Stimulated activated CD8-positive, alpha-beta memory T cell treated with anti-CD3 and anti-CD28 coated beads, Interleukin-7, amount 100 ng/mL, for 4 hours (primary cell): ENCODE results near the gene HOOK2.
"Not testable (repeated sequence)": the region's sequence is repeated elsewhere in the genome, so short reads cannot be mapped to it uniquely, and the experiment has no call there.

Source experiments
- DNase-seq, 2 donors: peaks; one replicate each; pipeline ENCODE4 v3.0.0-alpha.2; 2020; ENCODE audit warnings: low read depth in 2 of 2

The HOOK2 gene

DNA sequence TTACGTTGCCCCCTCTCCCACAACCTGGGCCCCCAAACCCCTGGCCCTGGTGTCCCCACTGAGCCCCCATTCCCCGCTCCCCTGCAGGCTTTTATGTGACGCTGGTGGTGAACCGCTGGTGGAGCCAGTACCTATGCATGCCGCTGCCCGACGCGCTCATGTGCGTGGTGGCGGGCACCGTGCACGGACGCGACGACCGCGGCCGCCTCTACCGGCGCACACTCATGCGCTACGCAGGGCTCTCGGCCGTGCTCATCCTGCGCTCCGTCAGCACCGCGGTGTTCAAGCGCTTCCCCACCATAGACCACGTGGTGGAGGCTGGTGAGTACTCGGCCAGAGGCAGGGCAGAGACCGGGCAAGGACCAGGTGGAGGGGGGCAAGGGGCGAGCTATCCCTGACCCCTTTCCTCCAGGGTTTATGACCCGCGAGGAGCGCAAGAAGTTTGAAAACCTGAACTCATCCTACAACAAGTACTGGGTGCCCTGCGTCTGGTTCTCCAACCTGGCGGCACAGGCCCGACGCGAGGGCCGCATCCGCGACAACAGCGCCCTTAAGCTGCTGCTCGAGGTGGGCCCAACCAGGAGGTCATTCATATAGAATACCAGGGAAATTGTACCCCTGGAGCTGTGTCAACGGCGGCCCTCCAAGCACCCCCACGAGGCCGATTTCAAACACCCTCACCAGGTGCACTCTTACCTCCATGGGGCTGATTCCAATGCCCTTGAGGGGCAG lies 20.7 kb downstream of the HOOK2 start:
- DNase-seq = no peak

DNA sequence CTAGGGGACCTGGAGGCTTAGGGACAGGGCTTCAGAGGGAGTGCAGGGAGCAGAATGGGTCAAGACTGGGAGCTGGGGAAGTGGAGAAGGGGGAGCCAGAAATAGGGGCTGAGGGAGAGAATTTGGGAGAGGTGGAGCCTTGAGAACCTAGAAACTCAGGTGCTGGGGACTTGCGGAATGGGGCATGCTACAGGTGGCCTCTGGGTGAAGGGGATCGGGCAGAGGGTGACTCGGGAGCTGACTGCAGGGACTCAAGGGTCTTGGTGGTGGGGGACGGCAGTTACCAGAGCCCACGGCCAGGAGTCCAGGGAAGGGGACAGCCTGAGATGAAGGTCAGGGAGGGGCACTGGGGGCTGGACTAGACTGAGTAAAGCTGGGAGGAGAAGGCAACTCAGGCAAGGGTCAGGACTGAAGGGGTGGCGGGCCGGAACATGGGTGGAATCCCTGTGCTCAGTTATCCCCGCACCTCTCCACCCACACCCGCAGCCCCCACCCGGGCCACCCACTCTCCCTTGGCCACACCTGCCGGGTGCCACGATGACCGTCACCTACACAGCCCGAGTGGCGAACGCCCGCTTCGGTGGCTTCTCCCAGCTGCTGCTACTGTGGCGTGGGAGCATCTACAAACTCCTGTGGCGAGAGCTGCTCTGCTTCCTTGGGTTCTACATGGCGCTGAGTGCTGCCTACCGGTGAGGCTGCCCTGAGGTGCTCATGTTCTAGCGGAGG lies 23.1 kb downstream of the HOOK2 start:
- no peak for DNase-seq

DNA sequence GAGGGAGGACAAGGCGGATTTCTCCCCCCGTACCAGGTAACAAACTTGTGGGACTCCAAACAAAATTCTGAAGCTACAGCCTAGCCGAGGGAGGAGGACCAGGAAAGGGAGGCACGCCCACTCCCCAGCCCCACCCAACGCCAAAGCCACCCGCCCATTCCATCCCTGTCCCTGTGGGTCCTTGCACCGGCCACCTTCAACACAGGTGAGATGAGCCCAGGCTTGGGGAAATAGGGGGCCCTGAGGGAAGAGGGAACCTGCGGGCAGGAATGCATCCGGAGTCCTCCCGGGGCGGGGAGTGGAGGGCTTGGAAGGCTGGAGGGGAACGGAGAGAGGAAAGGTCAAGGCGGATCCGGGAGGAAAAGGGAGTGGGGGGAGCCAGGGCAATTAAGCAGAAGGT lies 23.7 kb downstream of the HOOK2 start, which contains the start of gene BEST2:
BEST2 (plus strand) TSS at position 157 of the 400 bp plus-strand sequence. CDS start 802 bp downstream, outside the sequence.
- DNase-seq = no peak

DNA sequence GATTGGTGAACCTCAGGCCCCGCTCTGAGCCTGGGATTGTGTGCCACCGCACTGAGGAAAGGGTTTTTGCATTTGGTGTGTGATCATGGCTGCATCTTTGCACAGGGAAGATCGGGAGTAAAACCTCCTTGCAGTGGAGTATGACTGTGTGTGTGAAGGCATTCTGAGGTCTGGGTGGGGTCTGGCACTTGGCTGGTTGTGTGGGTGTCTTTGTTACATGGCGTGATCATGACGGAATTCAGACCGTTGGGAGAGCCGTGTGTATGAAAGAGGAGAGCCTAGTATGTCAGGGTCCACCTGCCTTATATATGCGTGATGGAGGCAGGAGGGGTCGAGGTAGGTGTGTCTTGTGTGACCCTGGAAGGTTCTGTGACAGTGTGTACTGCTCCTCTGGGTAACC lies 24.5 kb downstream of the HOOK2 start:
- DNase-seq = no peak

DNA sequence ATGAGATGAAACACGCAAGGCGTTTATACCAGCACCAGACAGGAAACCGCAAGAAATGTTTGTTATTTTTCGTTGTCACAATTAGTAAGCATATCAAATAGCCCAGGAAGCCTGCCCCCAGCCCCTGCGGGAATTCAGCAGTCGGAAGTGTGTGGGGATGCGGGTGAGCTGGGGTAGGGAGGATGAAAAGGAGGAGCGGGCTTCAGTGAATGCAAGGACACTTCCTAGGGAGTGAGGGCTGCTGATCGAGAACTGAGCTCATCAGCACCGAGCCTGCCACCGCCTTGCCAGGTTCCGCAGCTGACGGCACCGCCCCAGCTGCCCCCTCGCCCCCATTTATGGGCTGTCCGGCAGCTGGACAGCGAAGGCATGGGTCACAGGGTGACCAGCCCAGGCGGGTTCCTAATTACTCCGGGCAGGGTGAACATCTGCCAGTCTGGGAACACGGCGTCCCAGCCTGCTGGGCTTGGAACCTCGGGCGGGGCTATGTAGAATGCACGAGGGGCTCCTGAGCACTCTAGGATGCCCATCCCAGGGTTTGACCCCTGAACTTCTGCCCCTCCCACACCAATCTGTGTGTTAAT lies 25.3 kb downstream of the HOOK2 start:
- DNase-seq = no peak

DNA sequence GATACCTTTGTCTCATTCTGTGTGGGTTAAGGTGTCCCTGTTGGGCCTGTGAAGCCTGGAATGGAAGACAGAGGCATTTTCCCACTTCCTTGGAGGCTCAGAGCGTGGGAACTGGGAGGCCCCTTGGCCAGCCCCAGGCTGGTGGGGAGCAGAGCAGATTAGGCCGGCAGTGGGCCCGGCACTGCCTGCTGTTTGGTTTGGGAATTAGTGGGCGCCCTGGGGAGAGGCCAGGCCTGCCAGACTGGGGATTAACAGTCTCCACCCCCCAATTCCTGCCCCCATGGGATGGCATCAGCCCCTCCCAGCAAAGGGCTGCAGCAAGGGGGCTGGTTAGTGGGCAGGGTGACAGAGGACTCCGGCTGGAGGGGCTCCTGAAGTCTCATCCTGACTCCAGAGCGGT lies 26.9 kb downstream of the HOOK2 start:
- DNase-seq = no peak

DNA sequence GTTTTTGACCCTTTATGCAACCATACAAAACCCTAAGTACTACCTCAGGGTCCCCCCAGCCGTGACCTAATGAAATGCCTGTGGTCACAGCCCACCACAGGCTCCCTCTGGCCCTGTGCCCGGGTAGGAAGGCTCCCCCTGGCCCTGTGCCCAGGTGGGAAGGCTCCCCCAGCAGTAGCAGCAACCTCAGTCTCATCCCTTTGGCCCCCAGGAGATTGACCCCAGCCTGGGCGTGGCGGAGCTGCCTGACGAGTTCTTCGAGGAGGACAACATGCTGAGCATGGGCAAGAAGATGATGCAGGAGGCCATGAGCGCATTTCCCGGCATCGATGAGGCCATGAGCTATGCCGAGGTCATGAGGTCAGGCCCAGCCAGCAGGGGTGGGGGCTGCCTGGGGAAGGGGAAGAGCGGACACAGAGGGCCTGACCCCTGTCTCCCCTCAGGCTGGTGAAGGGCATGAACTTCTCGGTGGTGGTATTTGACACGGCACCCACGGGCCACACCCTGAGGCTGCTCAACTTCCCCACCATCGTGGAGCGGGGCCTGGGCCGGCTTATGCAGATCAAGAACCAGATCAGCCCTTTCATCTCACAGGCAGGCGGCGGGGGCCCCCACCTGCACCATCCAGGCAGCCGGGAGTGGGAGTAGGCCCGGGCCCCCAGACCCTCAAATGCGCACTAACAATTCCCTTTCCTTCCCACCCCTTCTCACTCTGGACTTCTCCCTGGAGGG lies 30.0 kb downstream of the HOOK2 start:
- DNase-seq = no peak

DNA sequence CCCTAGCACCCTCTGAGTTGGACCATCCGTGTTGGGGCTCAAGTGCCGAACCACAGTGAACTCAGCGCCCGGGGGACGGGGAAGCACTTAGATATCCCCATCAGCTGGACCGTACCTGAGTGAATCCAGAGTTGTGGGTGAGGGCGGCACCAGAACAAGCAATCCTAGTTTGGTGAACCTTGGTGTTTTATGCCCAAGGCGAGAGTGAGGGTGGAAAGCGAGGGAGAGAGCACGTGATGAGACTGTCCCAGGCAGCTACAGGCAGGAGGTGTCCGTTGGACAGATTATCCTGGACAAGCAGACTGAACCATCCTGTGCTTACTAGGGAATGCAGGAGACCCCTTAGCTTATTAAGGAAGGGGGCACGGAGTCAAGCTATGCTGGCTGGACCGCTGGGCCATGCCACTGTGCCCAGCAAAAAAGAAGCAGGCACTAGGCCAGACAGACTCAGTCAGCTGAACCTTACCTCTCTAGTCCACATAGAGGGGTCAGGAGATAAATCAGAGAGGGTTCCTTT lies 37.5 kb downstream of the HOOK2 start:
- DNase-seq = no peak

DNA sequence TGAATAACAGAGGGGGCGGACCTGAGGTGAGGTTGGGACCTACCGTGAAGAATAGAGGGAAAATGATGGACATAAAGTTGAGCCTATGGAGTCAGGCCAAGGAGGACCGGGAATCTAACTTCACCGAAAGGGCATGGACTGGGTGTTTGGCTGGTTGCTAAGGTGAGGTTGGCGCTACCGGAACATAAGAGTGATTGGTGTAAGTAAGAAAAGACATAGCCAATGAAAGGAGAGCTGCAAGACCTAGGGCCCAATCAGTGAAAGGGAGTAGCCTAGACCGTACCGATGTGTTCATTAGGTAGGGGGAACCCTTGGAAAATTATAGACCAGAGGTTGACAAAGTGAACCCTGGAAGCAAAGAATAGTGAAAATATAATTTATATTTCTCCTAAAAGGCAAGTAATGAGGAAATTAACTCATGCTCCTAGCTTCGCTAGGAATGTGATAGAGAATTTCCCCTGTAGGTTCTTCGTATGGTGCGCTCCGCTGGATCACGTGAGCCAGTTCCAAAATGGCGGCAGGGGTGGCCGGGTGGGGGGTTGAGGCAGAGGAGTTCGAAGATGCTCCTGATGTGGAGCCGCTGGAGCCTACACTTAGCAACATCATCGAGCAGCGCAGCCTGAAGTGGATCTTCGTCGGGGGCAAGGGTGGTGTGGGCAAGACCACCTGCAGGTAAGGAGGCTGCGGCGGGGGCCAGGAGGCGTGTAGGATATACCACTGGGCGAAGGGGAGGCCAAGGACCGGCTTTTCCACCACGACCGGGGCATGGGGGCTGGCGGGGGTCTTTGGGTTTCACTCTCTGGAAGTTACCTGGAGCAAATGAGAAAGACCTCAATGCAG lies 38.1 kb downstream of the HOOK2 start, which contains the start of gene GET3:
GET3 (plus strand) TSS at position 503 of the 840 bp plus-strand sequence; CDS start at position 512, 9 bp downstream.
- DNase-seq = peak; percentile 65 to 68

DNA sequence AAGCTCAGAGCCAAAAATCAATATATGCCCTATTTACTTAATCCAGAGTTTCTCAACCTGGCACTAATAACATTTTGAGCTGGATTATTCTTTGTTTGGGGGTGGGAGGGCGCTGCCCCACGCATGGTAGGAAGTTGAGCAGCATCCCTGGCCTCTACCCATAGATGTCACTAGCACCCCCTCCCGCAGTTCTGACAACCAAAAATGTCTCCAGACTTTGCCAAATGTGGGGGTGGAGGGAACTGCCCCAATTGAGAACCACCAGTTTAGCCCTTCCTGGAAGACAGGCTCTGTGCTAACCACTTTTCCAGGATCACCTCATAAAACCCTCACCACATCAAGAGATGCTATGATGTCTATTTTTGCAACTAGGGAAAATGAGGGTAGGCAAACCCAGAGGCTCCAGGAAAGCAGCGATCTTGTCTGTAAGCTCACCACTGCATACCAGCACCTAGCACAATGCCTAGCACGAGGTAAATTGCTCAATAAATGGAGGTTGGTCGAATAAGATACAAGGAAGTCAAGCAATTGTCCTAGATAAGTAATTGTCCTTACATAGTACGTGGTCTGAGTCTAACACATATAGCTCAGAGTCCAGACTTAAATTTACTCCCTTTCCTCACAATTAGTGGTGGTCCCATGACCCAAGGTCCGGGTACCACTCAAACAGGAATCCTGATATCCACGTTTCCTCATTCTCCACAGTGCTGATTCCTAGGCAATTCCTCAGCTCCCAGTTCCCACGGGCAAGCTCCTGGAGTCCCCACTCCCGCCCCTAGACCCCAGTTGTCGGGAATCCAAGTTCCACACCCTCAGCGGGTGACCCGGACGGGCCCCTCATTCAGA lies 41.8 kb downstream of the HOOK2 start:
- peak; percentile 23 to 29 for DNase-seq

DNA sequence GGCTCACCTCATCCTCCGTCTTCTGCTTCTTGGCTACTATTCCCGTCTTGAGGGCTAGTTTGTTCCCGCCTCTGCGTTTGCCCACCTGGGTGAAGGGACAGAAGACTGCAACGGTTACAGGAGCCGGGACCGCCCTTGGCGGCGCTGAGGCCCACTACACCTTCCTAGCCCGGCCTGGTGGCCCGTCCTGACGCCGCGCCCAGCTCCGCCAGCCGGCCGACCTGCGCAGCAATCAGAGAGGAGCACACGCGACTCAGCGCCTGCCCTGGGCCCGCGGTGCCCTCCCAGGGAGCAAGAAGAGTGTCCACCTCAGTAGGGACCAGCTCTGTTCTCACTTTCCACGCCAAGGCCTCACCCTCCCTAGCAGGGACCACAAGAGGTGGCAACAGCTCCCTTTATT lies 44.0 kb downstream of the HOOK2 start:
- DNase-seq = no peak

DNA sequence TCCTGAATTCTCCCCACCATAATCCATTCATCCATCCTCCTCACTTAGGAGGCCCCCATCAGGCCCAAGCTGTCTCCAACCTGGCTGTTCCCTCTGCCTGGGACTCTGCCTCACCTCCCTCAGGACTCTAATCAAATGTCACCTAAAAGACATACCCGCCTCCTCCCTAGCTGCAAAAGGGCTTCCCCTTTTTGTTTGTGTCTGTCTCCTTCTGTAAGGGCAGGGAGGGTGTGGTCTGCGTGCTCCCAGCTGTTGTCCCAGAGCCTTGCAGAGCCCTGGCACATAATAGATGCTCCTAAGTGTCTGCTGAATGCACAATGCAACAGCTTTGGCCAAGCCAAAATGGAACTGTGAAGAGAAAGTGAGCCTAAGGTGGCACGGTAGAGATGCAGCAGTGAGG lies 45.3 kb downstream of the HOOK2 start:
- no peak for DNase-seq

DNA sequence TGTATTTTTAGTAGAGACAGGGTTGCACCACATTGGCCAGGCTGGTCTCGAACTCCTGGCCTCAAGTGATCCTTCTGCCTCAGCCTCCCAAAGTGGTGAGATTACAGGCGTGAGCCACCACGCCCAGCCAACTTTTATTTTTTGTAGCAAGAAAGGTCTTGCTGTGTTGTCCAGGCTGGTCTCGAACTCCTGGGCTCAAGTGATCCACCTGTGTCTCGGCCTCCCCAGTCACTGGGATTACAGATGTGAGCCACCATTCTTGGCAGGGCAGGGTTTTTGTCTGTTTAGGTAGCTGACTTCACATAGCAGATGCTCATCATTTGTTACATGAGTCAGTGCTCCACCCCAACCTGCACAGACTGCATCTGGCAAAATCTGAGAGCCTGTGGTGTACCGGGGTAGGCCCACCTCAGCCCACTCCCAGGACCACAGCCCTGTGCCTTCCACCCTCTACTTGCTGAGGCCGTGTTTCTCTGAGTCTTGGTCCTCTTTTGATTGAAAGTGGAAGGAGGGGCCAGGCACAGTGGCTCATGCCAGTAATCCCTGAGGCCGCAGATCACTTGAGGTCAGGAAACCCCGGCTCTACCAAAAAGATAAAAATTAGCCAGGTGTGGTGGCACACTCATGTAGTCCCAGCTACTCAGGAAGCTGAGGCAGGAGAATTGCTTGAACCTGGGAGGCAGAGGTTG lies 47.5 kb downstream of the HOOK2 start:
- no peak for DNase-seq

DNA sequence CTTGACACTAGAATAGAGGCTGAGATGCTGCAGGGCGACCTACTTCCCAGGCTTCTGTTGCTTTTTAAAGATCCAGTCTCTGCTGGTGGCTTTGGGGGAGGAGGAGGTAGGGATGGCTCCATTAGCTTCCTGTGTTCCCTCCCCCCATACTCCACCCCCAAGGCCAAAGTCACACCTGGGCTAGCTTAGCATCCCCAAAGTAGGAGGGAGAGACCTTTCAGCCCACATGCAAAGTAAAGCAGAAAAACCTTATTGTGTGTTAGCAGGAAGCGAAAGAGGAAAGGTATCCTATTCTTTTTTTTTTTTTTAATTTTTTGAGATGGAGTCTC lies 48.4 kb downstream of the HOOK2 start:
- no peak for DNase-seq

DNA sequence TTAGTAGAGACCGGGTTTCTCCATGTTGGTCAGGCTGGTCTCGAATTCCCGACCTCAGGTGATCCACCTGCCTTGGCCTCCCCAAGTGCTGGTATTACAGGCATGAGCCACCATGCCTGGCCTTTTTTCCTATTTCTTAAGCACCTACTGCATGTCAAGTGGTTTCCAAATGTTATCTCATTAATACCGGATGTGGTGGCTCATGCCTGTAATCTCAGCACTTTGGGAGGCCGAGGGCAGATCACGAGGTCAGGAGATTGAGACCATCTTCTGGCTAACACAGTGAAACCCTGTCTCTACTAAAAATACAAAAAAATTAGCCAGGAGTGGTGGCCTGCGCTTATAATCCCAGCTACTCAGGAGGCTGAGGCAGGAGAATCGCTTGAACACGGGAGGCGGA lies 49.7 kb downstream of the HOOK2 start:
- not testable (repeated sequence) for DNase-seq

DNA sequence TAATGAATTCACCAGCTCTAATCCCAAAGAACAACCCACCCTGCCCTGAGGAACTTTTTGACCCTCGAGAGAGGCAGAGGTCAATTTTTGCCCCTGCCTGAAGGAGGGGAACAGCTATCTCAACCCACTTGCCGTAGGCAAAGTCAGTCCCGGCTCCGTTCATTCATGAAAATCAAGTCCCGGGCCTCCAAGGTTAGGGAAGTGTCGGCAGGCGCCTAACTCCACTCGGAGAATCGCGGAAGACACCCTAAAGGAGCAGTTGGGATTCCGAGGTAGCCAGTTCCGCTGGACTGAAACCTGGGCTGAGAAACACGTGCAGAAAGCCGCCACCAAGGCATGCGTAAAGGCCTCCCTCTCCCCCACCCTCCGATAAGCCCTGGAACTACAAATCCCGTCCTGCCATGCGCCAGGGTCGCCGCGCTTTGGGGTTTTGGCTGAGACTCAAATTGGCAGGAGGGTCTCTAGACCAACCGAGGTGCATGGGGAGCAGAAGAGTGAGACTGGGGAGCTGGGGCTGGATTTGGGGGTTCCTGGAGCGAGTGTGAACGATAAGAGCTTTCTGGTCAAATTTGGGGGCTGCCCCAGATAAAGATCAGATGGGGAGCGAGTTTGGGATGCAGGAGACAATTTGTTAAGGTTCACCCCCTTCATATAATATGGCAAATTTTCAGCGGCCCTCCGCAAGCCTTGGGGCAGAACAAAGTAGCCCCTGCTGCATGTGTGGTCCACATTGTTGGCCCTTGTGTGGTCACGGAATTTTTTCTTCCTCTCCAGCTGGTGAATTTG lies 51.5 kb downstream of the HOOK2 start, which contains the start of gene TNPO2:
TNPO2 (minus strand) TSS at position 292 of the 786 bp plus-strand sequence. CDS start 2,955 bp downstream, outside the sequence.
- DNase-seq = peak; percentile 52 to 60

DNA sequence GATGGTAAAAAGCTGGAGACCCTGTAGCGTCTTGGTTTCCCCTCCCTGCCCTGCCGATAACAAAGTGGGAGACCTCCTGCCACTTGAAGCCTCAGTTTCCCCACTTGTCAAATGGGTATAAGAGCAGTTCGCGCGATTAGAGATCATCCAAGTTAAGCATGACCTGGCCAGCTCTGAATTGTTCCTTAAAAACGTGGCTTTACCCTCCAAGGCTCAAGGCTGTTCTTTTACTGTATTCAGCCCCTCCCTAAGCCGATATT lies 52.0 kb downstream of the HOOK2 start:
- no peak for DNase-seq

DNA sequence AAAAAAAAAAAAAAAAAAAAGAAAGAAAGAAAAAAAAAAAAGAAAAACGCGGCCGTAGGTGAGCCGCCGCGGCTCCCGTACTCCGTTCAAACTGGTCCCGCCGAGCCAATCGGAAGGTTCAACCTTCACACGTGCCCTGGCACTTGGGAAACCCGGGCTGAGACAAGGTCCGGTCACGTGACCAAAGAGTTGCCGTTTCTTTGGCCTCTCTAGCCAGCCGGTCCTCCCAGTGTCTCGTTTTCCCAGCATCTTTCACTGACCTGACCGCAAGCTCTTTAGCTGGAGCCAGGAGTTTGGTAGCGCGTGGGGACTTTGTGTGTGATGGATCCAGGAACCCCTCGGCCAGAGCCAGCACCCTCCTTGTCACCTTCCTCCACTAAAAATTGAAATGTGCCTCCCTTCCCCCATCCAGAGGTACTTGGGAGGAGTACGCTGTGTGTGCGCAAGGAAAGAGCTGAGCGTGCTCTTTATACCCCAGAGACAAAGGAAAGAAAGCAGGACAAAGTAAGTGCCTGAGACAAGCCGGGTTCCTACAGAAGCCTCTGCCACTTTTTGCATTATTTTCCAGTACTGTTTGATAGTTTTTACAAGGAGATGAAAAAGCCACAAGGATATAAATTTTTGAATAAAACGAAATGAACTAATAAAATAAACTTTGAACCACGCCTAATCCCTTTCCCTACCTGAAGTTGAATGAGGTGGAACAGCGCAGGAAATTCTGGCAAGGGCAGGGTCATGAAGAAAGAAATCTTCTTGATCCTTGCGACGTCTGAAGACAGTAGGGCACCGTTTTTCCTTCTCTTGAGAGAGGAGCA lies 52.6 kb downstream of the HOOK2 start:
- peak; percentile 91 to 94 for DNase-seq
